HepG2 (cell line): Measurements from ENCODE around the gene CFHR2. TPM values are rescaled to one million over a fixed set of nuclear protein-coding genes. Genes with fewer than 3 reads are reported as not detected.

ENCODE experiments used
- ATAC-seq: fragments of 200-7000 bp; cut with Tn5 transposase; 3 replicates; pipeline ENCODE4 v1.9.1; 2020; ENCODE audit warnings: mild to moderate bottlenecking, moderate library complexity
- BruUV-seq: library from RNA; stranded (reverse); fragments of 400-500 nt; replicated peaks from 2 replicates; lab custom pipeline; 2021; lab: Mats Ljungman, UMichigan
- CTCF ChIA-PET: fragments of 300-600 bp; formaldehyde crosslinking; extraction: SDS; loops from one replicate; lab custom pipeline; 2021; ENCODE audit warnings: low total read pairs, inconsistent platforms, low intra/inter-chr PET ratio; lab: Yijun Ruan, JAX
- POLR2A ChIA-PET: fragments of 350-600 bp; sonication (Branson Sonifier 250); formaldehyde crosslinking; loops from one replicate; lab custom pipeline; 2020; ENCODE audit warnings: antibody characterized with exemption, inconsistent platforms; lab: Yijun Ruan, JAX
- DNase-seq: peaks from one replicate; pipeline ENCODE4 v3.0.0-alpha.2; 2015; ENCODE audit warnings: low spot score
- FAIRE-seq: peaks from 3 replicates; lab custom pipeline; 2011; peaks lifted over from hg19 to GRCh38; lab: Jason Lieb, UNC
- H2AFZ ChIP-seq: one replicate; pipeline ENCODE4 v1.6.1; 2011; ENCODE audit warnings: low read length, inconsistent platforms
- H3K27ac ChIP-seq: fragments of 300-600 bp; 3 replicates; pipeline ENCODE4 v1.8.0; 2011; ENCODE audit warnings: mixed run types, mild to moderate bottlenecking, mixed read lengths, low read length, inconsistent platforms; ENCODE audit not compliant: insufficient read depth; ENCODE audit errors: extremely low read length
- H3K27me3 ChIP-seq, 2 experiments: fragments of 200-600 bp in 1 of 2; 2 replicates in 1 of 2; 3 replicates in 1 of 2; pipeline versions ENCODE4 v1.6.0 to v1.8.0; 2011; ENCODE audit warnings: low read length in 2 of 2, mild to moderate bottlenecking in 2 of 2, moderate library complexity in 2 of 2, inconsistent platforms in 1 of 2; ENCODE audit not compliant: insufficient read depth in 2 of 2, control insufficient read depth in 1 of 2
- H3K36me3 ChIP-seq, 2 experiments: fragments of 200-600 bp in 1 of 2; replicated peaks in 1 of 2; 2 replicates in 1 of 2; 3 replicates in 1 of 2; pipeline versions ENCODE4 v1.5.1 to v1.8.0; 2011; ENCODE audit warnings: low read length in 2 of 2, inconsistent platforms in 1 of 2; ENCODE audit not compliant: insufficient read depth in 2 of 2, control insufficient read depth in 1 of 2
- H3K4me1 ChIP-seq: 2 replicates; pipeline ENCODE4 v1.5.1; 2012; ENCODE audit warnings: low read length, inconsistent platforms; ENCODE audit not compliant: insufficient read depth
- H3K4me2 ChIP-seq: 2 replicates; pipeline ENCODE4 v1.6.0; 2011; ENCODE audit warnings: low read depth, low read length, inconsistent platforms
- H3K4me3 ChIP-seq, 3 experiments: fragments of 200-600 bp in 1 of 3; sonication (generic), shearing (Covaris generic) in 1 of 3; replicated peaks in 1 of 3; 2 replicates each; pipeline ENCODE4 v1.5.1; 2011 to 2016; ENCODE audit warnings: low read length in 3 of 3, inconsistent platforms in 2 of 3, low read depth in 2 of 3, mild to moderate bottlenecking in 2 of 3, control low read depth in 1 of 3, mixed read lengths in 1 of 3; ENCODE audit not compliant: insufficient read depth in 1 of 3
- H3K79me2 ChIP-seq: one replicate; pipeline ENCODE4 v1.6.1; 2011; ENCODE audit warnings: low read length, inconsistent platforms; ENCODE audit not compliant: insufficient read depth
- H3K9ac ChIP-seq: 2 replicates; pipeline ENCODE4 v1.6.0; 2011; ENCODE audit warnings: mild to moderate bottlenecking, low read depth, low read length, inconsistent platforms; ENCODE audit not compliant: insufficient read depth
- H3K9me3 ChIP-seq: 2 replicates; pipeline ENCODE4 v1.5.1; 2012; ENCODE audit warnings: mild to moderate bottlenecking, low read length
- H4K20me1 ChIP-seq: 2 replicates; pipeline ENCODE4 v1.6.0; 2011; ENCODE audit warnings: inconsistent platforms, mild to moderate bottlenecking, low read length, moderate library complexity; ENCODE audit not compliant: insufficient read depth
- CCDC6 ChIP-seq: sonication (generic); formaldehyde crosslinking; IDR thresholded peaks from 2 replicates; pipeline ENCODE4 v1.8.1; 2022; ENCODE audit warnings: mild to moderate bottlenecking, missing genetic modification reagents, moderate library complexity
- ISL2 ChIP-seq: sonication (generic); formaldehyde crosslinking; IDR thresholded peaks from 2 replicates; pipeline ENCODE4 v1.5.0; 2020; ENCODE audit warnings: missing genetic modification reagents
- MAFF ChIP-seq: IDR thresholded peaks from 2 replicates; pipeline ENCODE4 v1.6.1; 2011; ENCODE audit warnings: low read depth, low read length, improper control_type of control experiment
- MAFG ChIP-seq: sonication (generic); formaldehyde crosslinking; IDR thresholded peaks from 2 replicates; pipeline ENCODE4 v1.5.1; 2020; ENCODE audit warnings: mild to moderate bottlenecking, missing genetic modification reagents
- PCBP1 ChIP-seq: fragments of 200-400 bp; formaldehyde crosslinking; IDR thresholded peaks from 2 replicates; pipeline ENCODE4 v1.6.1; 2017; ENCODE audit warnings: mild to moderate bottlenecking, low read depth, low read length, borderline replicate concordance
- RXRA ChIP-seq: sonication (generic); formaldehyde crosslinking; IDR thresholded peaks from 2 replicates; pipeline ENCODE4 v1.5.1; 2020; ENCODE audit warnings: missing genetic modification reagents
- ZNF274 ChIP-seq: sonication (generic); formaldehyde crosslinking; IDR thresholded peaks from 2 replicates; pipeline ENCODE4 v1.5.1; 2020; ENCODE audit warnings: mild to moderate bottlenecking, missing genetic modification reagents
- ZNF619 ChIP-seq: sonication (generic); formaldehyde crosslinking; IDR thresholded peaks from 2 replicates; pipeline ENCODE4 v1.4.0; 2020; ENCODE audit warnings: mild to moderate bottlenecking, missing genetic modification reagents
- ZNF674 ChIP-seq: sonication (generic); formaldehyde crosslinking; IDR thresholded peaks from 2 replicates; pipeline ENCODE4 v1.5.0; 2020; ENCODE audit warnings: low read depth, mild to moderate bottlenecking, missing genetic modification reagents
- WGBS: methylation state at CpG from one replicate; pipeline ENCODE4 v1.1.6; 2017; ENCODE audit warnings: low lambda C conversion rate; 5-methylcytosine and 5-hydroxymethylcytosine counted together
- in situ Hi-C: cut with HindIII; loops from 2 replicates; pipeline ENCODE4 v1.10.0; 2017; ENCODE audit warnings: low pct_unique_long_range_greater_than_20kb; ENCODE audit not compliant: extremely low pct_ligation_motif_present
- intact Hi-C: fragments of 100-400 bp; cut with micrococcal nuclease; formaldehyde crosslinking; loops from one replicate; pipeline ENCODE4 v1.10.0; 2022; ENCODE audit not compliant: unreplicated experiment
- polyA plus RNA-seq, 8 experiments: library from polyadenylated mRNA; depleted of rRNA in 3 of 8; stranded (reverse) in 7 of 8; unstranded in 1 of 8; fragments of >200 nt; fragmentation: Illumina TruSeq in 4 of 8; extraction: Trizol in 4 of 8; gene quantifications; 2 replicates each; pipeline versions ENCODE4 v1.2.1 to v1.2.3, GENCODE V29; 2011 to 2016; ENCODE audit warnings: low read depth in 4 of 8, missing spikeins in 1 of 8, mixed read lengths in 1 of 8; ENCODE audit not compliant: insufficient read depth in 1 of 8
- total RNA-seq, 5 experiments: library from RNA; depleted of rRNA; stranded (reverse); fragments of >200 nt; fragmentation: Illumina TruSeq; extraction: Trizol; gene quantifications; 2 replicates each; pipeline ENCODE4 v1.2.3, GENCODE V29; 2016; ENCODE audit warnings: low read depth in 1 of 5
- TF ChIP-seq, protein P1 (sequence below): sonication (generic); formaldehyde crosslinking; IDR thresholded peaks from 2 replicates; pipeline ENCODE4 v1.5.0; 2020; ENCODE audit warnings: missing genetic modification reagents
- TF ChIP-seq, protein P2 (sequence below): sonication (generic); formaldehyde crosslinking; IDR thresholded peaks from 2 replicates; pipeline ENCODE4 v1.4.0; 2020; ENCODE audit warnings: missing genetic modification reagents, mild to moderate bottlenecking, borderline replicate concordance

Gene CFHR2
- total and polyA plus RNA-seq, 2 of the 13 experiments (the other 11 are each of a cell fraction or from before 2014, with no cell fraction given): not detected

DNA sequence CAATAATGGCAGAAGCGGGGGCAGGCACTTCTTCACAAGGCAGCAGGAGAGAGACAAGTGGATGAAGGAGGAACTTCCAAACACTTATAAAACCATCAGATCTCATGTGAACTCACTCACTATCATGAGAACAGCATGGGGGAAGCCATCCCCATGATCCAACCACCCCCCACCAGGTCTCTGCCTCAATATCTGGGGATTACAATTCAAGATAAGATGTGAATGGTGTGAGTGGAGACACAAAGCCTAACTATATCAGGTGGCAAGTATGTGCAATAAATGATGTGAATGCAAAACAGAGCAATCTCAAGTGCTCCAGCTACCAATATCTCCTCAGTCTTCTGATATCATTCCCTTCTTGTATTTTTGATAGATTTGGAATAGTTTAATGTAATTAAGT is 12.4 kb downstream of the CFHR2 start:
- Histone ChIP-seq H3K79me2 (no peaks in the 10 kb centered on the region), H3K4me2 (no peak overlapping the region), H3K4me3 (no peak overlapping the region), H4K20me1 (no peaks in the 10 kb centered on the region), H3K27ac (no peak overlapping the region), H3K27me3 (no peaks in the 10 kb centered on the region), H3K9ac (no peak overlapping the region), H3K36me3 (no peaks in the 10 kb centered on the region), H2AFZ (no peak overlapping the region), H3K4me1 (no peaks in the 10 kb centered on the region), H3K9me3 (no peaks in the 10 kb centered on the region)
- TF ChIP-seq, protein P1, sequence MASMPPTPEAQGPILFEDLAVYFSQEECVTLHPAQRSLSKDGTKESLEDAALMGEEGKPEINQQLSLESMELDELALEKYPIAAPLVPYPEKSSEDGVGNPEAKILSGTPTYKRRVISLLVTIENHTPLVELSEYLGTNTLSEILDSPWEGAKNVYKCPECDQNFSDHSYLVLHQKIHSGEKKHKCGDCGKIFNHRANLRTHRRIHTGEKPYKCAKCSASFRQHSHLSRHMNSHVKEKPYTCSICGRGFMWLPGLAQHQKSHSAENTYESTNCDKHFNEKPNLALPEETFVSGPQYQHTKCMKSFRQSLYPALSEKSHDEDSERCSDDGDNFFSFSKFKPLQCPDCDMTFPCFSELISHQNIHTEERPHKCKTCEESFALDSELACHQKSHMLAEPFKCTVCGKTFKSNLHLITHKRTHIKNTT (CRISPR knock-in tag): no peak
- no peak for TF ChIP-seq ZNF619 (CRISPR knock-in tag)
- no peak for TF ChIP-seq RXRA (CRISPR knock-in tag)
- no peak for TF ChIP-seq PCBP1
- no peak for TF ChIP-seq MAFF
- no peak for TF ChIP-seq MAFG
- no peak for TF ChIP-seq CCDC6 (CRISPR knock-in tag)
- TF ChIP-seq ZNF274 (CRISPR knock-in tag): no peak
- TF ChIP-seq, protein P2, sequence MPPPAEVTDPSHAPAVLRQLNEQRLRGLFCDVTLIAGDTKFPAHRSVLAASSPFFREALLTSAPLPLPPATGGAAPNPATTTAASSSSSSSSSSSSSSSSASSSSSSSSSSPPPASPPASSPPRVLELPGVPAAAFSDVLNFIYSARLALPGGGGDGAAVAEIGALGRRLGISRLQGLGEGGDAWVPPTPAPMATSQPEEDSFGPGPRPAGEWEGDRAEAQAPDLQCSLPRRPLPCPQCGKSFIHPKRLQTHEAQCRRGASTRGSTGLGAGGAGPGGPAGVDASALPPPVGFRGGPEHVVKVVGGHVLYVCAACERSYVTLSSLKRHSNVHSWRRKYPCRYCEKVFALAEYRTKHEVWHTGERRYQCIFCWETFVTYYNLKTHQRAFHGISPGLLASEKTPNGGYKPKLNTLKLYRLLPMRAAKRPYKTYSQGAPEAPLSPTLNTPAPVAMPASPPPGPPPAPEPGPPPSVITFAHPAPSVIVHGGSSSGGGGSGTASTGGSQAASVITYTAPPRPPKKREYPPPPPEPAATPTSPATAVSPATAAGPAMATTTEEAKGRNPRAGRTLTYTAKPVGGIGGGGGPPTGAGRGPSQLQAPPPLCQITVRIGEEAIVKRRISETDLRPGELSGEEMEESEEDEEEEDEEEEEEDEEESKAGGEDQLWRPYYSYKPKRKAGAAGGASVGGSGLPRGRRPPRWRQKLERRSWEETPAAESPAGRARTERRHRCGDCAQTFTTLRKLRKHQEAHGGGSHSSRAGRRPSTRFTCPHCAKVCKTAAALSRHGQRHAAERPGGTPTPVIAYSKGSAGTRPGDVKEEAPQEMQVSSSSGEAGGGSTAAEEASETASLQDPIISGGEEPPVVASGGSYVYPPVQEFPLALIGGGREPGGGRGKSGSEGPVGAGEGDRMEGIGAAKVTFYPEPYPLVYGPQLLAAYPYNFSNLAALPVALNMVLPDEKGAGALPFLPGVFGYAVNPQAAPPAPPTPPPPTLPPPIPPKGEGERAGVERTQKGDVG (CRISPR knock-in tag): no peak
- no peak for TF ChIP-seq ISL2
- TF ChIP-seq ZNF674 (CRISPR knock-in tag): no peak
- intact Hi-C loops (no loop called here), in situ Hi-C loops (no loop called here)
- ChIA-PET POLR2A (no interaction called here), CTCF (no interaction called here)
- no TSS peak for BruUV-seq
- WGBS: 46% methylated on average over 1 of the region's 1 CpG
- no peak for DNase-seq
- no peak for ATAC-seq
- no peak for FAIRE-seq
